ENCODE measurements around the gene DENND2D. TPM values are rescaled to one million over a fixed set of nuclear protein-coding genes. Genes with fewer than 3 reads are reported as not detected.

DENND2D gene
- total RNA-seq, 1 experiment from 2014 or later, result 0.11 TPM

- no peak overlapping the region for H3K9ac ChIP-seq (ENCODE audit: extremely low read depth, insufficient read length, low read length)
- Mint-ChIP-seq H3K9me3 (no peaks in the 10 kb centered on the region; a peak in 1 of 5 replicates), H3K27me3 (ENCODE audit: low read depth) (peaks cover 2% of the 10 kb centered on the region; the same call in 1 of the 2 replicates), H3K4me1 (peaks cover 54 to 59% of the 10 kb centered on the region in 2 experiments), H3K36me3 (ENCODE audit: insufficient read depth in 1 of 3, low read depth in 3 of 3) (no peaks in the 10 kb centered on the region), H3K4me3 (no peak overlapping the region), H3K27ac (peak overlapping the region in 1 of 3 experiments; percentile 36; a peak in 1 of 7 replicates)
- no peak overlapping the region for H3K14ac ChIP-seq (ENCODE audit: insufficient read depth, low read length)
- H3T11ph ChIP-seq (ENCODE audit: low read length), result no peak overlapping the region
- H3K27ac ChIP-seq (ENCODE audit: insufficient read length, low read depth, low read length), result no peak overlapping the region
- no peaks in the 10 kb centered on the region for H3K23me2 ChIP-seq (ENCODE audit: insufficient read length, low read depth, low read length, poor library complexity, severe bottlenecking)
- no peak overlapping the region for H3K23ac ChIP-seq (ENCODE audit: insufficient read length, low read depth, low read length)
- no peak for DNase-seq
- no peaks in the 10 kb centered on the region for H3K79me1 ChIP-seq (ENCODE audit: insufficient read depth, low read depth, low read length, poor library complexity, severe bottlenecking)
- WGBS (ENCODE audit: extremely low coverage, insufficient read length, low lambda C conversion rate), result no CpG with 5 or more reads among the region's 5 CpGs
- no peak for TF ChIP-seq CTCF (conservative IDR thresholded peaks at IDR 0.05)
- H4K91ac ChIP-seq (ENCODE audit: insufficient read length, low read depth, low read length), result no peak overlapping the region
- H2BK20ac ChIP-seq (ENCODE audit: low read depth, low read length, poor library complexity, severe bottlenecking), result no peak overlapping the region
- H2BK5ac ChIP-seq (ENCODE audit: insufficient read length, low read length), result no peak overlapping the region
- H4K5ac ChIP-seq (ENCODE audit: insufficient read length, low read depth, low read length), result no peak overlapping the region
- no peak overlapping the region for H2BK15ac ChIP-seq (ENCODE audit: low read depth, low read length)
- no peaks in the 10 kb centered on the region for H3K27me3 ChIP-seq (ENCODE audit: insufficient read depth, low read length)
- no peak overlapping the region for H2BK12ac ChIP-seq (ENCODE audit: insufficient read length, low read depth, low read length)
- no peak overlapping the region for H2AK5ac ChIP-seq (ENCODE audit: insufficient read length, low read length)
- no peaks in the 10 kb centered on the region for H3K79me2 ChIP-seq (ENCODE audit: insufficient read depth, low read length)
- H3K9me3 ChIP-seq (ENCODE audit: control insufficient read depth, low read depth, low read length), result no peaks in the 10 kb centered on the region
- no peak overlapping the region for H3K4me2 ChIP-seq (ENCODE audit: insufficient read depth, insufficient read length, low read length)
- H4K20me1 ChIP-seq (ENCODE audit: control insufficient read depth, insufficient read depth, insufficient read length), result no peaks in the 10 kb centered on the region
- H3K18ac ChIP-seq (ENCODE audit: insufficient read length, low read depth, low read length), result no peak overlapping the region
- H3K4ac ChIP-seq (ENCODE audit: low read depth, low read length), result no peak overlapping the region
- no peak overlapping the region for H2BK120ac ChIP-seq (ENCODE audit: low read depth, low read length, poor library complexity, severe bottlenecking)
- no peak overlapping the region for H2AFZ ChIP-seq (ENCODE audit: low read length)
- H3K4me1 ChIP-seq (ENCODE audit: insufficient read depth, low read length), result peaks cover 5% of the 10 kb centered on the region
- no peak overlapping the region for H4K8ac ChIP-seq (replicated peaks; ENCODE audit: insufficient read length, low read depth, low read length)
- H3K56ac ChIP-seq (ENCODE audit: insufficient read length, low read depth, low read length), result no peak overlapping the region
Observed at GRCh38 chr1:111221633-111222291, 21.3 kb upstream of the DENND2D start.

Measured in H9 (cell line).